Measurements from ENCODE around the gene B3GNT8.
"Not testable (repeated sequence)": the region's sequence is repeated elsewhere in the genome, so short reads cannot be mapped to it uniquely, and the experiment has no call there.

Gene B3GNT8

DNA sequence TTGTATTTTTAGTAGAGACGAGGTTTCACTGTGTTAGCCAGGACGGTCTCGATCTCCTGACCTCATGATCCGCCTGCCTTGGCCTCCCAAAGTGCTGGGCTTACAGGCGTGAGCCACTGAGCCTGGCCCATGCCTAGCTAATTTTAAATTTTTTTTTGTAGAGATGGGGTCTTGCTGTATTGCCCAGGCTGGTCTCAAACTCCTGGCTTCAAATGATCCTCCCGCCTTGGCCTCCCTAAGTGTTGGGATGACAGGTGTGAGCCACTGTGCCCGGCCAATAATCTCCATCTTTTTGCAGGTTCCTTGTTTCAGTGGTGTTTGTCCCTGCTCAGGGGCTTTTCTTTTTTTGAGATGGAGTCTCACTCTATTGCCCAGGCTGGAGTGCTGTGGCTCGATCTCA, 45.6 kb downstream of the B3GNT8 start:
- not testable (repeated sequence) for DNase-seq

DNA sequence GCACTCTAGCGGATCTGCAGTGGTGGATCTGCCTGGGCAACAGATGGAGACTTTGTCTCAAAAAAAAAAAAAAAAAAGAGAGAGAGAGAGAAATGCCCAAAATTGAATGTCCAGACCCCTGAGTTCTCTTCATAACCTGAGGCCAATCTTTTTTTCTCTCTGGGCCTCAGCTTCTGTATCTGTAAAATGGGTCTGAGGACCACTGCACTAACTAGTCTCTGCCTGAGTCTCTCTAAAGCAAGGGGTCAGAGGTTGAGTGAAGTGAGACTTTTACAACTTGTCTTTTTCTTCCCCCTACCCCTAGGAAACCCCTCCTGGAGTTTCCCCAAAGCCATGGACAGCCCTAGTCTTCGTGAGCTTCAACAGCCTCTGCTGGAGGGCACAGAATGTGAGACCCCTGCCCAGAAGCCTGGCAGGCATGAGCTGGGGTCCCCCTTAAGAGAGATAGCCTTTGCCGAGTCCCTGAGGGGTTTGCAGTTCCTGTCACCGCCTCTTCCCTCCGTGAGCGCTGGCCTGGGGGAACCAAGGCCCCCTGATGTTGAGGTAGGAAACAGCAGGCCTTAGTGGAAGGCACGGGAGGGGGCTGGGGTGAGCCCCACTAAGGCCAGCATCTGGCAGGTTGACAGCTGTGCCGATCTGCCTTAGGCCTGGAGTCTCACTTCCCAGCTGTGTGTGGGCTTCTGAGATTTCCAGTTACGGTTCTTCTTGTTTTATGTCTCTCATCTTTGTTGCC, 49.0 kb downstream of the B3GNT8 start:
- DNase-seq = peak; percentile 13

- DNase-seq = no peak
These were observed 50.2 kb downstream of the B3GNT8 start for GRCh38 chr19:41376998-41377365.

- DNase-seq = peak; percentile 82
These were observed 50.8 kb downstream of the B3GNT8 start, which contains the start of gene TMEM91 for GRCh38 chr19:41376241-41376997. TMEM91 (plus strand) TSS chr19:41376533; CDS start chr19:41378310, 1,777 bp downstream.
